Keratinocyte (primary cell): ENCODE results near the gene NAP1L5. TPM values are rescaled to one million over a fixed set of nuclear protein-coding genes. Genes with fewer than 3 reads are reported as not detected.

Source experiments
- DNase-seq: peaks from one replicate; pipeline ENCODE4 v3.0.0-alpha.2; 2011; ENCODE audit warnings: low read depth, missing footprints, low spot score
- FAIRE-seq: peaks from 2 replicates; lab custom pipeline; 2011; peaks lifted over from hg19 to GRCh38; lab: Jason Lieb, UNC
- H2AFZ ChIP-seq: 2 replicates; pipeline ENCODE4 v1.6.0; 2012; ENCODE audit warnings: low read length, control low read depth, inconsistent platforms; ENCODE audit not compliant: control insufficient read depth
- H3K27ac ChIP-seq: 2 replicates; pipeline ENCODE4 v1.5.1; 2011; ENCODE audit warnings: low read length; ENCODE audit not compliant: control insufficient read depth, insufficient read depth
- H3K27me3 ChIP-seq: 3 replicates; pipeline ENCODE4 v1.6.0; 2011; ENCODE audit warnings: low read length; ENCODE audit not compliant: control insufficient read depth, insufficient read depth; ENCODE audit errors: extremely low read depth
- H3K36me3 ChIP-seq, 2 experiments: 2 replicates in 1 of 2; 3 replicates in 1 of 2; pipeline ENCODE4 v1.5.1; 2011; ENCODE audit warnings: low read length in 2 of 2, mild to moderate bottlenecking in 1 of 2; ENCODE audit not compliant: control insufficient read depth in 2 of 2, insufficient read depth in 2 of 2; ENCODE audit errors: extremely low read depth in 1 of 2
- H3K4me1 ChIP-seq: 3 replicates; pipeline ENCODE4 v1.5.1; 2011; ENCODE audit warnings: low read length; ENCODE audit not compliant: control insufficient read depth, insufficient read depth; ENCODE audit errors: extremely low read depth
- H3K4me2 ChIP-seq: 3 replicates; pipeline ENCODE4 v1.6.0; 2011; ENCODE audit warnings: low read depth, low read length; ENCODE audit not compliant: control insufficient read depth, insufficient read depth; ENCODE audit errors: extremely low read depth
- H3K4me3 ChIP-seq, 3 experiments: fragments of 200-600 bp in 1 of 3; sonication (generic) in 1 of 3; 2 replicates in 2 of 3; 3 replicates in 1 of 3; pipeline ENCODE4 v1.5.1; 2011 to 2016; ENCODE audit warnings: low read length in 3 of 3, mild to moderate bottlenecking in 3 of 3, control low read depth in 2 of 3, inconsistent platforms in 1 of 3, low read depth in 1 of 3, mixed read lengths in 1 of 3, mixed run types in 1 of 3, moderate library complexity in 1 of 3; ENCODE audit not compliant: control insufficient read depth in 2 of 3, insufficient read depth in 2 of 3; ENCODE audit errors: extremely low read depth in 1 of 3
- H3K79me2 ChIP-seq: 2 replicates; pipeline ENCODE4 v1.6.0; 2012; ENCODE audit warnings: low read length; ENCODE audit not compliant: control insufficient read depth, insufficient read depth
- H3K9ac ChIP-seq: 3 replicates; pipeline ENCODE4 v1.6.0; 2011; ENCODE audit warnings: low read length; ENCODE audit not compliant: control insufficient read depth, insufficient read depth; ENCODE audit errors: extremely low read depth
- H3K9me1 ChIP-seq: 3 replicates; pipeline ENCODE4 v1.6.0; 2011; ENCODE audit warnings: low read length; ENCODE audit not compliant: control insufficient read depth, insufficient read depth; ENCODE audit errors: extremely low read depth
- H3K9me3 ChIP-seq: 2 replicates; pipeline ENCODE4 v1.5.1; 2012; ENCODE audit warnings: low read depth, low read length; ENCODE audit not compliant: control insufficient read depth
- H4K20me1 ChIP-seq: 3 replicates; pipeline ENCODE4 v1.6.0; 2011; ENCODE audit warnings: low read length; ENCODE audit not compliant: control insufficient read depth, insufficient read depth; ENCODE audit errors: extremely low read depth
- CTCF ChIP-seq, 3 experiments: IDR thresholded peaks in 1 of 3; conservative IDR thresholded peaks in 1 of 3; optimal IDR thresholded peaks in 1 of 3; 2 replicates in 2 of 3; 3 replicates in 1 of 3; pipeline versions ENCODE3 to v1.5.1; 2011; ENCODE audit warnings: low read length in 3 of 3, mild to moderate bottlenecking in 3 of 3, moderate library complexity in 2 of 3, control low read depth in 1 of 3, inconsistent platforms in 1 of 3; ENCODE audit not compliant: insufficient read depth in 2 of 3; ENCODE audit errors: extremely low read depth in 1 of 3
- EZH2 ChIP-seq: IDR thresholded peaks from one replicate; pipeline ENCODE4 v1.6.1; 2012; ENCODE audit warnings: inconsistent platforms, mild to moderate bottlenecking, low read length, moderate library complexity
- dilution Hi-C: fragments of 300-500 bp; cut with MboI; formaldehyde crosslinking; loops from one replicate; pipeline ENCODE4 v1.7.0; 2020; ENCODE audit warnings: low sequenced_read_pairs; ENCODE audit not compliant: extremely low pct_ligation_motif_present
- polyA plus RNA-seq, 5 experiments: library from polyadenylated mRNA; depleted of rRNA in 3 of 5; stranded (reverse) in 3 of 5; stranded (forward) in 1 of 5; unstranded in 1 of 5; fragments of >200 nt; gene quantifications; 1 replicate in 1 of 5; 2 replicates in 3 of 5; 3 replicates in 1 of 5; pipeline versions ENCODE4 v1.2.1 to v1.2.3, GENCODE V29; 2011 to 2012; ENCODE audit warnings: missing spikeins in 2 of 5, low read depth in 1 of 5, low replicate concordance in 1 of 5

The NAP1L5 gene
- polyA plus RNA-seq, 1 donor (not counting 4 experiments of a cell fraction or from before 2014, with no cell fraction given): 1.8 TPM

GRCh38 chr4:88745175-88745574 lies 47.5 kb upstream of the NAP1L5 start:
- Histone ChIP-seq H3K4me1 (no peaks in the 10 kb centered on the region), H3K27ac (no peak overlapping the region), H3K4me2 (no peak overlapping the region), H3K9me1 (no peaks in the 10 kb centered on the region), H2AFZ (no peak overlapping the region), H3K9me3 (no peaks in the 10 kb centered on the region), H3K79me2 (no peaks in the 10 kb centered on the region), H3K27me3 (no peaks in the 10 kb centered on the region), H4K20me1 (no peaks in the 10 kb centered on the region), H3K9ac (no peak overlapping the region), H3K36me3 (peaks cover 0 to 3% of the 10 kb centered on the region in 2 experiments), H3K4me3 (no peak overlapping the region)
- DNase-seq: no peak
- no peak for FAIRE-seq
- TF ChIP-seq CTCF (optimal IDR thresholded peaks at IDR 0.05 in 1 of 3, IDR thresholded peaks at IDR 0.05 in 1 of 3, conservative IDR thresholded peaks at IDR 0.05 in 1 of 3; ENCODE audit: extremely low read depth in 1 of 3, insufficient read depth in 2 of 3, low read length in 3 of 3): no peak
- TF ChIP-seq EZH2: no peak
- dilution Hi-C loops: no loop called here

GRCh38 chr4:88744609-88745008 lies 47.0 kb upstream of the NAP1L5 start:
- Histone ChIP-seq H3K4me3 (no peak overlapping the region), H3K27ac (no peak overlapping the region), H3K79me2 (no peaks in the 10 kb centered on the region), H2AFZ (no peak overlapping the region), H3K9me1 (no peaks in the 10 kb centered on the region), H3K4me1 (no peaks in the 10 kb centered on the region), H3K9me3 (no peaks in the 10 kb centered on the region), H3K36me3 (peaks cover 0 to 3% of the 10 kb centered on the region in 2 experiments), H3K9ac (no peak overlapping the region), H3K27me3 (no peaks in the 10 kb centered on the region), H3K4me2 (no peak overlapping the region), H4K20me1 (no peaks in the 10 kb centered on the region)
- no peak for FAIRE-seq
- dilution Hi-C loops: no loop called here
- no peak for DNase-seq
- no peak for TF ChIP-seq CTCF (optimal IDR thresholded peaks at IDR 0.05 in 1 of 3, IDR thresholded peaks at IDR 0.05 in 1 of 3, conservative IDR thresholded peaks at IDR 0.05 in 1 of 3; ENCODE audit: extremely low read depth in 1 of 3, insufficient read depth in 2 of 3, low read length in 3 of 3)
- TF ChIP-seq EZH2: no peak
